HG03025 (cell line): ENCODE results near the gene TCERG1L.
"Not testable (repeated sequence)": the region's sequence is repeated elsewhere in the genome, so short reads cannot be mapped to it uniquely, and the experiment has no call there.

Experiments used
- ATAC-seq: cut with Tn5 transposase; IDR thresholded peaks from one replicate; pipeline ENCODE4 v1.9.1; 2021; ENCODE audit warnings: mild to moderate bottlenecking, moderate library complexity; ENCODE audit not compliant: unreplicated experiment, low FRiP score

The TCERG1L gene

DNA sequence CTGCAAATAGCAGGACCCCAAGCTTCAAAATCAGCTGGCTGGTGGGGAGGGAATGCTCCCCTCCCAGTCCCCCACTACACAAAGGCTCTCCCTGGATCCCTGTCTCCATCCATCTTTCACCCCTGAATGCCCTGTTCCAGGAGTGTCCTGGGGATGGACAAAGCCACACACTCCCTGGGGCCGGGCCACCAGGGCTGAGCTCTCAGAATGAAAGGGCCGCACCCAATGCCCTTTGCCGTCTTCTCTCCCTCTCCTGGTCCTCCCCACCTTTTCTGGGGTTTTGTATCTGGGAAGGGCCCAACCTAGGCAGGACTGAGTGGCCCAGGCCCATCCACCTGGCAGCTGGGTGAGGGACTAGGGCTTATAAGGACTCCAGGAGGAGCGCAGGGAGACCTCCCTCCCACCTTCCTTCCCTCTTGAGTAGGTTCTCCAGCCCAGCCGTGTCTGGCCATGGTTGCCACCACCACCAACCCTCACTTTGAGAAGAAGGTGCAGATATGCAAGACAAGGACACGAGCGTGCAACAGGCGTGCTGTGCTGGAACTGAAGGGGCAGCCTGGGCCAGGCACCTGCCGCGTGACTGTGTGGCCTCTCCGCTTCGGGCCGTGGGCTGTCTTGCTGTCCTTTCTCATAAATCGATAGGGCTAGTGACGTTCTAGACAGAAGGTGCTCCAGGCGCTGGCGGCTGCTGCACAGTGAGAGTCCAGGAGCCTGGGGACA lies 157.1 kb downstream of the TCERG1L start:
- no peak for ATAC-seq

DNA sequence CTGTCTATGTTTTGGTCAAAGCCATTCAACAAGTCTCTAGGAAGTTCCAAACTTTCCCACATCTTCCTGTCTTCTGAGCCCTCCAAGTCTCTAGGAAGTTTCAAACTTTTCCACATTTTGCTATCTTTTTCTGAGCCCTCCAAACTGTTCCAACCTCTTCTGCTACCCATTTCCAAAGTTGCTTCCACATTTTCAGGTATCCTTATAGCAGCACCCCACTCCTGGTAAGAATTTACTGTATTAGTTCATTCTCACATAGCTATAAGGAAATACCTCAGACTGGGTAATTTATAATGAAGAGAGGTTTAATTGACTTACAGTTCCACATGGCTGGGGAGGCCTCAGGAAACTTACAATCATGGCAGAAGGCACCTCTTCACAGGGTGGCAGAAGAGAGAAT lies 159.1 kb downstream of the TCERG1L start:
- not testable (repeated sequence) for ATAC-seq

DNA sequence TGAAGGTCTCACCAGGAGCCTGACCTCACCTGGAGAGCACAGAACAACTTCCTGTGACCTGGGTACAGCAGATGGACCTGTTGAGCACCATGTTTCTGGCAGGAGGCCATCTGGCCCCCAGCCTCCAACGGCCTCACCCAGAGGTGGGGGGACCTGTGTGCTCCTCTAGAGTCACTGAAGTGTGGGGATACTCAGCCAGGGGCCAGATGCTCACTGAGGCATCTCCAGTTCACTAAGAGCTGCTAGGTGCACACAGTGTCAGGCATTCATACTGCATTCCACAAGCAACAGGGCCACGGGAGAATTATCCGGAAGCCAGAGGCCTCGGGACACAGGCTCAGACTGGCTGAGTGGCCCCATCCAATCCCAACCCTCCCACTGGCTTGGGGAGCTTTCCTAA lies 161.4 kb downstream of the TCERG1L start:
- no peak for ATAC-seq

DNA sequence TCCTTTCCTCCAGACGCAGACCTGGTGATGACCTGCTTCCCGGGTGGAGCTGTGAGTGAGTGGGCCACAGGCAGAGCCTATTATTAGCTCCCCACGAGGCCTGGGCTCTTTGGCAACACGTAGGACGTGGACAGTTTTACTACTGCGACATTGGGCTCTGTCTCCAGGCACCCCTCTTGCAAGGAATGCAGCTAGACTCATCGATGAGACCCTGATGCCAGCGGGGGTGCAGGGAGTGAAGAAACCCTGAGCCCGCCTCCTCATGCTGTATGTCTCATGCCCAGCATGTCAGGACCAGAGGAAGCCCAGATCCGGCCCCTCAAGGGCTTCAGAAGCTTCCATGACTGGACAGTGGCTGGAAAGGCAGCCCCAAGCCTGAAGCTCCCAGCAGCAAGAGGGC lies 161.9 kb downstream of the TCERG1L start:
- ATAC-seq = no peak

DNA sequence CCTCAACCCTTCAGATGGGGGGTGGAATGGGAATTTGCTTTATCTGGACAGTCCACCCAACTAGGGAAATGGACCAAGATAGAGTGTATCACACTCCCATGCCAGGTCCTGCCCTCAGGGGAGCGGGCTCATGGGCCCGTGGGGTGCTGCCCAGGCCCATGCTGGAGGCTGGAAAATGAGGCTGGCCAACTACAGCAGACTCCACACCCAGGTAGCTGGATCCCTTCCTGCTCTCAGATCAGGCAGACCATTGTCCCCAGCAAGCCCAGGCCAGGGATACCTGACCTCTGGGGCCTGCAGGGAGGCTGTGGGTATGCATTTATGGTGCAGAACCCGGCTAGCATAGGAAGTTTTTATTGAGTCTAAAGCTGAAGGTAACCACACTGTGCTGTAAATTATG lies 162.4 kb downstream of the TCERG1L start:
- ATAC-seq = no peak

GRCh38 chr10:131148270-131148669 lies 163.3 kb downstream of the TCERG1L start:
- ATAC-seq = no peak

GRCh38 chr10:131147301-131147975 lies 164.1 kb downstream of the TCERG1L start:
- no peak for ATAC-seq

- no peak for ATAC-seq
Observed at GRCh38 chr10:131146790-131147189, 164.7 kb downstream of the TCERG1L start.

DNA sequence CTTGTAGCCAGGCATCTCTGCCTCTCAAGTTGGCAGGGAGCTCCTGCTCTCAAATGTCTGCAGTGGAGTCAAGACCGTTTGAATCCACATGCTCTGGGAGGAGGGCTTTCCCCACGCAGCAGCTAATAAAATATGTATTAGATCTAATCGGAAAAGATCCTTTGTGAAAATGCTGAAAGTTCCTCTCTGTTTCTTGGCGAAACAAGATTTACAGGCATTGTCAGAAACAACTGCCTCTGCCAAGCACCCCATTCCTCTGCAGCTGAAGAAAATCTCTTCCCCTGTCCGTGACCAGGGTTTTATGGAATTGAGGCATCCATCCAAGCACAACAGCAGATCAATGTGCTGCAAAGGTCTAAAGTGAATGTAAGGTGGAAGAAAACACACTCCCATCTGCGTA lies 165.8 kb downstream of the TCERG1L start:
- ATAC-seq = no peak

DNA sequence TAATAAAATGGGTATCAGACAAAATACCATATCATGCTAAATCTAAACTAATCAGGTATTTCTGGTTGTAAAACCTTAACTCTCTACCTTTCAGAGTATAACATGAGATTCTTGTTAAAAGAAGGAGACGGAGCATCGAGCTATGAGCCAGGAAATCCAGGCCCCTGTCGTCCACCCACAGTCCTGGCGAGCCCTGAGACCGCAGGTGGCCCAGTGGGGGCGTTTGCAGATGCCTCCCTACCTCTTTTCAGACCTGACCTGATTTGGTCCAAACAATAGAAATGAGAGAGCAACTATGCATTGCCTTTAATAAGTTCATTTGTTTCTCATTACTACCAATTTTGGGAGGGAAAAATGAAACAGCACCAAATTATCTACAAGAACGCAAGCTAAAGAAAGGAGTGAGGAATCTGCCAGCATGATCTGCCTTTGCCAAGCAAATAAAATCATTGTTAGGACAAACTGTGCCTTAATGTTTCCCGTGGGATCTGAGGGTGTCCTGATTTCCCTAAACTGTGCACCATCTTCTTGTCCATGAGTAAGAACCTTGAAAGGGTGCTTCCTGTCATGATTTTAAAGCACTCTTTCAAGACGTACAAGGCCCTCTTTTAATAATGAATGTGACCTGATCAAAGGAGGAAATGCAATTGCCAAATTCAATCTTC lies 166.7 kb downstream of the TCERG1L start:
- no peak for ATAC-seq

DNA sequence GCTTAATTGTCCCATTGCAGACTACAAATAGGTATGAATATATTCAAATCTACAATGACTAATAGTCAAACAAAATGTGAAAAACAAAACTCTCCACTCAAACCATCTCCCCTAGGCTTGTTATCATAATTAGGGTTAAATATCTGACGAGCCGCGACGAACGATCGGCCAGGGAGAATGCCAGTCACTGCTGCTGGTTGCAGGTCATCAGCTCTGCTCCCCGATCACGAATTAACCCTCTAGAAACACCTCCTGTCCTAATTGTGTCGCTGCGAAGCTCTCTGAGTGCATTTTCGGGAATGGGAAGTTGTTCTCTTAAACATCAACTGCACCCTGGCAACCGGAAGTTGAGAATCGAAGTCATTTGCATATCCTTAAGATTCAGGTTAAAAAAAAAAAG lies 167.3 kb downstream of the TCERG1L start:
- ATAC-seq = no peak

- no peak for ATAC-seq
Observed at GRCh38 chr10:131143425-131144165, 167.9 kb downstream of the TCERG1L start.

GRCh38 chr10:131142517-131143380 lies 168.8 kb downstream of the TCERG1L start:
- no peak for ATAC-seq

DNA sequence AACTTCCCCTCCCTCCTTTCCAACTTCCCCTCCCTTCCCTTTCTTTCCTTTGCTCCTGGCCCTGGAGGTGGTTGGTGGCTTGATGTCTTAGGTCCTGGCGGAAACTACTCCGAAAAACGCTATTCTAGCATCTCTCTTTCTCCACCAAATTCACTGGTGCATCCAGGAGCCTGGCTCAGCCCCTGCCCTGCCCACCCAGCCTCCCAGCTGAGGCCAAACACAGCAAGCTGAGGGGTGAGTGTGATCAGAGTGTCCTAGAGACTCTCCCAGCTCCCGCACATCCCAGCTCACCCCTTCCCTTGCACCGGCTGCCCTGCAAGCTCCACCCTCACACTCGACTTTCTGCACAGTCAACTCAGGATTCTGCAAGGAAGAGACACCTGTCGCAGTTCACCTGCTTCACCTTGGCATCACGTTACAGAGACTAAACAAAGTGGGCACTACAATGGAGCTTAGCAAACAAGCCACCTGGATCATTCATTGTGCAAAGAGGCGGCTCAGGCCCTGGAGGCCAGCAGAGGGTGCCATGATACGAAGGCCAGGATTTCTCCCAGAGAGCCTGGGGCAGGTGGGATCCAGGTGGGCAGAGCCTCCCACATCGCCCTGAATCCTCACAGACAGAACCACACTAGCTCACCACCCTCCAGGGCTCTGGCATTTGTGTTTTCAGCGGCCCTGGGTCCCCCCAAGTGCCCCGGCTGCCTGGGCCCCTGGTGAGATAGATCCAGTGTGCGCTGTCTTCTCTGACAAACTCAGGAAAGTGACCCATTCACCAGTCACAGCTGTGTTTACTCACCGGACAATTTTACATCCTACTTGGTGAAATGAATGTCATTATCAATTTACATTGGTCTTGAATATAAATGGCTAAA lies 169.6 kb downstream of the TCERG1L start:
- no peak for ATAC-seq

DNA sequence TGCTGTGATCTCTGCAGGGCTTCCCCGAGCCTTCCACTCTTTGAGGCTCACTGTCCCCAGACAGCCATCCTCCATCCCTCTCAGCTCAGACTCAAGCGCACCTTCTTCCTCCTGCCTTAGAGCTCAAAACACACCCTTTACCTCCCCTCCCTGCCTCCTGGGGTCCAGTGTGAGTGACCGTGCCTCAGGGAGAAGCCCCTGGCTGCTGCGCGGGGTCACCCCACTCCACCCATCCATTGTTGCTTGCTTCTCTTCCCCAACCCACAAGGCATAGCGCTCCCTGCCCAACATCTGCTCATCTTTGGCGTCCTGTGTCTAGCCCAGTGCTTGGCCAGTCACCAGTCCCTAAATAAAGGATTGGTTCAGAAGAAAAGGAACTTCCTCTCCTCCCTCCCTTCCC lies 170.3 kb downstream of the TCERG1L start:
- ATAC-seq = no peak

GRCh38 chr10:131140606-131141005 lies 170.9 kb downstream of the TCERG1L start:
- ATAC-seq = no peak

DNA sequence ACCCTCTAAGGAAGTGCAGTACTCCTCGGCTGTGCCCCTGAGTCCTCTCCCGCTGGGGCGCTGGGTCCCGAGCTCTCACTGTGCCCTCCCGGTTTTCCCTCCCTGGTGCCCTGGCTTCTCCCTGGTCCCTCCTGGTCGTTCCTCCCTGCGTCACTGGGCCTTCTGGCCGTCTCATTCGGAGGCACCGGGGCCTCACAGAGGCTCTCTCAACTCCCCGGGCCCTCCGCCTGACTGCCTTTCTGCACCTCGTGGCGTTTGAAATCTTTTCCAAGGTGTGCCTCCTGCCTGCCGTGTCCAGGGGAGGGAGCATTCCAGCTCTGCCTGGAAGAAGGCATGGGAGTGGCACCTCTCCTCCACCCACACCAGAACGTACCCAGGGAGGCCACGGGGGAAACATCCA lies 174.3 kb downstream of the TCERG1L start:
- ATAC-seq = no peak

GRCh38 chr10:131136336-131136735 lies 175.2 kb downstream of the TCERG1L start:
- ATAC-seq = not testable (repeated sequence)

GRCh38 chr10:131135716-131136115 lies 175.8 kb downstream of the TCERG1L start:
- no peak for ATAC-seq
